NCI-H1694 treated with DMSO at 0.1 percent for 48 hours (cell line): ENCODE measurements around the gene P3H3.

Experiments
- DNase-seq: peaks from one replicate; lab custom pipeline; 2025; lab: John Stamatoyannopoulos, UW

Gene P3H3

GRCh38 chr12:6827982-6828780 is at the start of gene P3H3:
Gene P3H3, plus strand, starts transcription at chr12:6828407. Its CDS starts 34 bp downstream, at chr12:6828441.
- DNase-seq = peak; percentile 54

- peak; percentile 88 for DNase-seq
These were observed 49.3 kb upstream of the P3H3 start for GRCh38 chr12:6778574-6779550.

- DNase-seq = no peak
These were observed 48.3 kb upstream of the P3H3 start for GRCh38 chr12:6779708-6780432.

GRCh38 chr12:6780573-6780972 is 47.6 kb upstream of the P3H3 start:
- no peak for DNase-seq

- no peak for DNase-seq
These were observed 46.1 kb upstream of the P3H3 start for GRCh38 chr12:6782119-6782518.

GRCh38 chr12:6782850-6783566 is 45.2 kb upstream of the P3H3 start:
- no peak for DNase-seq

GRCh38 chr12:6783828-6784227 is 44.4 kb upstream of the P3H3 start:
- DNase-seq = no peak

- DNase-seq = no peak
These were observed 43.9 kb upstream of the P3H3 start for GRCh38 chr12:6784296-6784695.

- DNase-seq = no peak
These were observed 43.4 kb upstream of the P3H3 start for GRCh38 chr12:6784761-6785160.

GRCh38 chr12:6786416-6787094 is 41.7 kb upstream of the P3H3 start:
- no peak for DNase-seq

- no peak for DNase-seq
These were observed 40.9 kb upstream of the P3H3 start for GRCh38 chr12:6787309-6787708.

GRCh38 chr12:6788972-6789924 is 39.0 kb upstream of the P3H3 start, which contains the start of gene CD4:
Gene CD4, plus strand, starts transcription at chr12:6789528. Its CDS starts 10,611 bp downstream, at chr12:6800139.
- no peak for DNase-seq

- no peak for DNase-seq
These were observed 37.6 kb upstream of the P3H3 start for GRCh38 chr12:6790496-6791150.

- no peak for DNase-seq
These were observed 36.2 kb upstream of the P3H3 start for GRCh38 chr12:6791931-6792520.

GRCh38 chr12:6792522-6793201 is 35.5 kb upstream of the P3H3 start:
- DNase-seq = peak; percentile 26

GRCh38 chr12:6795088-6795487 is 33.1 kb upstream of the P3H3 start:
- no peak for DNase-seq

- DNase-seq = no peak
These were observed 31.6 kb upstream of the P3H3 start for GRCh38 chr12:6796576-6796975.

- no peak for DNase-seq
These were observed 29.1 kb upstream of the P3H3 start for GRCh38 chr12:6799147-6799546.
